ENCODE data around the gene DSCAML1.

DSCAML1 gene

DNA sequence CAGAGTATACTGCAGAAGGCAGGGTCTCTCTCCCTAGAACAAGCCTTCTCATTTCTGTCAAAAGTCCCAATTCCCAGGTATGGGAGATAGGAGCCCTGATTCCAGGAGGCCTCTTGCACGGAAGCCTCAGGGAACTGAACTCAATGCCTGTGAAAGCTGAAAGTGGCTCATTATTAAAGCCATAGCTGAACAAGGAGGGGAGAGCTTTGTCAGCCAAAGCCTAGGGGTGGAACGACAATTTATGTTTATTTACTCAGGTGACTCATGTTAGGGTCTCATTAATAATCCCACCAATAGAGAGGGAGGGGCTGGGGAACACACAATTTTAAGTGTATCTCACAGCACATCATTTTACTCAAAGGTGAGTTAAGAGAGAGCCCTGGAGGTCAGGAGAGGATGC is 44.9 kb downstream of the DSCAML1 start:
- no peak for DNase-seq

DNA sequence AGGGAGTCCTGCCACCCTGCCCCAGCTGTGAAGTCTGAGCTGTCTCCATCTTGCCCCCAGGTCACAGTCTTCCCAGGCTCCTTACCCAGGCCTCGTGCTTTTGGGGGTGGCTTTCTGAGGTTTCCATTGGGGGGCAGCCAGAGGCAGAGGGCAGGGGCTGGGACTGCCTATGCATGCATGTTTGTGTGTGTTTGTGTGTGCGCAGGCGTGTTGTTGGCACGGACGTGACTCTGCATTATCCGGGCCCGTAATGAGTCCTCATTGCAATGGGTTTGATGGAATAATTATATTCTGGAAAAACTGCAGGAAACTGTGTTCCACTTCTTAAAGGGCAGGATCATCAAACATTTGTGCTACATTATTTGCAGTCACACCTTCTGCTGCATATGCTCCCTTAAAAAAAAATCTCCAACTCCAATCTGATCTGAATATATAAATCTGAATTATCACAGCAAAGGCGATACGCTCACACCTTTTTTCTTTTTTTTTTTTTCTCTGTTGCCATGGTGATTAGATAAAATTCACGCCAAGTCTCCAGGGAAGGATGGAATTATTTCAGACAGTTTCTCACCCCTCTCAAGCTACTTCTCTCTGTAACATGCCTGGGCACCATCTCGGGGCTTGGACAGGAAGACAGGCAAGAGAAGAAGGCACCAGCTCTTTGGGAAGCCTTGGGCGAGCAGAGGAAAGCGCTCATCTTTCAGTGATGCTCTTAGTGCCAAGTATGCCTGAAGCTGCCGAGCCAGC is 45.9 kb downstream of the DSCAML1 start:
- no peak for DNase-seq

DNA sequence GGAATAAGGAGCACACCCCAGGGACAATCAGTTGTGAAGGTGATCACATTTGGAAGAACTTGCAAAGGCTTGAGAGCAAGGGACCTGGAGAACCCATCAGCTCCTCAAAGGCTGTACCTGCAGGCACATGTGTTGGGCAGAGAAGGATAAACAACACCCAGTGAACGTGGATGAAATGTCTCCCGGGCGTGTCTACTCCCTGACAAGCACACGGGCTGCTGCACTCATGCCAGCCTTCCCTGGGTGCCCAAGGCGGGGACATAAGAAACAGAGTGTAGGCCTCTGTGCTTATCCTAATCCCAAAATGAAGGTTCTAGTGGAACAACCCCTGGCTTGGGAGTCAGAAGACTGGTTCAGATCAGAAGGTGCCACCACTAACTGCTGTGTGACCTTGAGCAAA is 46.7 kb downstream of the DSCAML1 start:
- DNase-seq, result no peak

GRCh38 chr11:117749541-117749910 is 47.5 kb downstream of the DSCAML1 start:
- DNase-seq, result no peak

- DNase-seq, result no peak
These were observed 48.1 kb downstream of the DSCAML1 start for GRCh38 chr11:117748771-117749540.

DNA sequence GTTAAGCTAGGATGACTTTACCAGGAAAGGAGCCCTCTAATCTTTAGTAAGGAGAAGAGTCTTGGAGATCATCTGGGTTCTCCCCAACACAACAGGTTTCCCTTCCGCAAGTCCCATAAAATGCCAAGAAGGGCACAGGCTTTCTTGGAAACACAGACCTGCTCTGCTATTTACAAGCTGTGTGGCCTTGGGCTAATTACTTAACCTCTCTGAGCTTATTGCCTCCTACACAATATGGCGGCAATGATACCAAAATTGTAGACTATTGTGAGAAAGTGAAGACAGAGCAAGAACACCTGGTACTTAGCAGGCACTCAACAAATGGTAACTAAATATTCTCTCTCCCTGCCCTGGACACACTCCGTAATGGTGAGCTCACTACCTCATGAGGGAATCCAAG is 49.1 kb downstream of the DSCAML1 start:
- no peak for DNase-seq

- no peak for DNase-seq
These were observed 51.7 kb downstream of the DSCAML1 start for GRCh38 chr11:117745346-117745745.

DNA sequence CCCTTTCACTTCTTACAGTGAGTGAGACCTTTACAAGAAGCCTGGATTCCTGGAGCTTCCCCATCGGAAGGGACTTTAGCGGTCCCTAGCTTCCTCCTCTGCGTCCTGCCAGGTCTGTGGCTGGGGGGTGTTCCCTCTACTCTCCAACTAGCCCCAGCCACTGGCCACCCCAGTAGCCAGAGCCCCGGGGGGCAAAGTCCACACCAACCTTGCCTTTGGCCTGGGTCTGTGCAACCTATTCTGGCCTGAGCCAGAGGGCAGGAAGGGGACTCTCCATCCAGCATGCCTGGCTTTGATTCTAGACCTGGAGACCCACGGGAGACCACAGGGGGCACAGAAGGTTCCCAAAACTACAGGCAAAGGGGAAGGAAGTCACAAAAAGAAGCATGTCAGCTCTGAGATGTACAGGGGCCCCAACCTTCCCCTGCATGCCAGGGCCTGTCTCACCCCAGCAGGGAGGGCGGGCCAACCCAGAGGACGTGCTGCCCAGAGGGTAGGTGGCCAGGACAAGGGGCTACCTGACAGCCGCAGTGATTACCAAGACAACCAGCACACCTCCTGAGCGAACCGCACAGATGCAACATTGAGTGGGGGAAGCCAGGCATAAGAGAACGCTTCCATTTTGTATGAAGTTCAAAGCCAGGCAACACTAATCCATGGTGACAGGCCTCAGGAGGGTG is 52.4 kb downstream of the DSCAML1 start:
- DNase-seq, result peak; percentile 4

DNA sequence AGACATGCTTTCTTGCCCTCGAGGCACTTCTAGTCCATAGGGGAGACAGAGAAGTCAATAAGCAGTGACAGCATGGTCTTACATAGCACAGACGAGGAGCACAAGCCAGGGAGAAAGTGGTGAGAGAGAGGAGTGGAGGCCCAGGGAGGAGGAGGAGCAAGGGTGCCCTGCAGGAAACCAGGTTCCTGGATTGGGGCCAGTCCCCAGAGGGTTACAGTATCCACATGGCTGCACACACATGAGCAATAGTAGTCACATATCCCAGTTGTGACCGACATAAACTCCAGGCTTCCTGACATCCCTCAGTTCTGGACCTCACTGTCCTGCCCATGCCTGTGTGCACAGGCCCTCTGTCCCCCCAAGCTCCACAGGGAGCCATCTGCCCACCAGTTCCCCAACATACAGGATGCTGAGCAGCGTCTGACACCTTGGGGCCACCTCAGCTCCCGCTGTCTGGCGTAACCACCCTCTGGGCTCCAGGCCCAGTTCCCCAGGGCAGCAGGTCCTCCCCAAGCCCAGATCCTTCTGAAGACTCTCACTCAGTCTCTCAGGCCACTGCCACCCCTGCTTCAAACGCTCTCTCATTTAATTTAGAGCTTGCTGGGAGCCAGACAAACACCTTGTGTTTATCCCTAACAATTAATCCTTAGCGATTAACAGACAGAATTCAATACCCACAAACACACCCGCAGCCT is 53.7 kb downstream of the DSCAML1 start:
- peak; percentile 9 for DNase-seq

GRCh38 chr11:117738246-117738957 is 58.6 kb downstream of the DSCAML1 start:
- no peak for DNase-seq

GRCh38 chr11:117735350-117735977 is 61.6 kb downstream of the DSCAML1 start:
- DNase-seq, result no peak

GRCh38 chr11:117734601-117735024 is 62.4 kb downstream of the DSCAML1 start:
- peak; percentile 40 for DNase-seq

DNA sequence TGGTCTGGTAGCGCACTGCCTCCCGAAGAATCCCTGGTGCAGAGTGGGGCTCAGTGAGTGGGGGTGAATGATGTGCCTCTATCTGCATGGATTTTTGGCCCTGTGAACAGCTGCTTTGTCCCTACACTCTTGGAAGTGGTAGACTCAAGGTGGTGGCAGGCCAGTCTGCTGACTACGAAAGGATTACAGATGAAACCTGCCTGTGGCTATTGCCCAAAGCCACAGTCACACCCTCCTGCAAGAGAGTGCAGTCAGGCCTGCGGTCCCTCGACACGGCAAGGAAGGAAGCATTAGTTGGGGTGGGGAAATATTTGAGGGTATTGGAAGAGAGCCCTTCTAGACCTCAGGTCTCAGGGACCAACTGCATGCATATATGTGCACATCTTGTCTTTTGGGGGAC is 63.7 kb downstream of the DSCAML1 start:
- peak; percentile 23 for DNase-seq

DNA sequence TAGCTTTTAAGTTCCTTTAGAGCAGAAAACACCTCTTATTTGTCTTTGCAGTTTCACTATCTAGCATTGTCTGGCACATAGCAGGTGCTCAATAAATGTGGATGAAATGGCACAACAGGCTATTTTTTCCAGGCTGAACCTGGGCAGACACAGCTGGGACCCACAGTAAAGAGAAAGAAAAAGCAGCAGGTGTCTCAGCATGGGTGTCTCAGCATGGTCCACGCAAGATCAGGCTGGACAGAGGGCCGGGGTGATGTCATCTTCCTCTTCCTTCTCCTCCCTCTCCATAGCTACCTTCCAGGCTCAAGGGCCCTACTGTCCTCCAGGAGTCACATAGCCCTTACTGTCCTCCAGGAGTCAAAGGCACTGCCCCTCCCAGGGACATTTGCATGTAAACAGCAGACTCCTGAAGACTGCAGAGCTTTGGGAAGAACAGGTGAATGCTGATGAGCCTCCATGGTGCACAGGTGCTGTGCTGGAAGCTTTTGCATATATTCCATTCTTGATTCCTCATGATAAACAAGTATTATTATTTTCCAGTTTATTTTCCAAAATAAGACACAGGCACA is 65.2 kb downstream of the DSCAML1 start:
- DNase-seq, result no peak

DNA sequence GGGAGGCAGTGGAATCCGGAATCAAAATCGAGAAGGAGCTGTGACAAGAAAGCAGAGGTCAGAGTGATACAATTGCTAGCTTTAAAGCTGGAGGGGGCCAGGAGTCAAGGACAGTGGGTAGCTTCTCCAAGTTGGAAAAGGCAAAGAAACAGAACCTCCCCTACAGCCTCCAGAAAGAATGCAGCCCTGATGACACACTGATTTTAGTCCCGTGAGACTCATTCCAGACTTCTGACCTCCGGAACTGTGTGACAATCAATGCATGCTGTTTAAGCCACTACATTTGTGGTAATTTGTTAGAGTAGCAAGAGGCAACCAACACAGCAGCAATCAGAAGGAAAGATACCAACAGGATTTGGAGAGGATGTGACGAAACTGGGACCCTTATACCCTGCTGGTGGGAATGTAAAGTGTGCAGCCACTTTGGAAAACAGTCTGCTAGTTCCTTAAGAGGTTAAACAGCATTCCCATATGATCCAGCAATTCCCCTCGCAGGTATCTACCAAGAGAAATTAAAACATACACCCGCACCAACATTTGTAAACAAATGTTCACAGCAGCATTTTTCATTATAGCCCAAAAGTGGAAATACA is 66.7 kb downstream of the DSCAML1 start:
- DNase-seq, result no peak

- no peak for DNase-seq
These were observed 71.8 kb downstream of the DSCAML1 start for GRCh38 chr11:117725048-117725734.

DNA sequence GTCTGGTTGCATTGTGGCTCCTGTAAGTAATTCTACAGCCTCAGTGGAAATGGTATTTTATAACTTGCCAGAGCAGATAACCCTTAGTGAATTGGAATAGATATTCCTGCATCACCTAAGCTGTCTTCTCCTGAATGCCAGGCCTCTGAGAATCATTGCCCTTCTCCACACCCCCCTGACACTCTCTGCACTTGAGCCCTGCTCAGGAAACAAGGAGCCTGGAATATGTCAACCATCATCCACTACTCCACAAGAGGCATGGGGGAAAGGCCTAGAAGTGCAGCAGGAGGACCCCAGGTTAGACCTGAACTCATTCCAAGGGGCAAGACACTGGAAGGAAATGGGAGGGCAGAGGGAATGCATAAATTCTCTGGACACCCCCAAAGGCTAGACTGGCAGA is 72.4 kb downstream of the DSCAML1 start:
- no peak for DNase-seq

- no peak for DNase-seq
These were observed 72.9 kb downstream of the DSCAML1 start for GRCh38 chr11:117724104-117724503.

- DNase-seq, result no peak
These were observed 73.6 kb downstream of the DSCAML1 start for GRCh38 chr11:117723277-117724024.

GRCh38 chr11:117722082-117722481 is 74.9 kb downstream of the DSCAML1 start:
- DNase-seq, result peak; percentile 40
